T-cell (primary cell): ENCODE results near the gene AHRR. TPM values are rescaled to one million over a fixed set of nuclear protein-coding genes. Genes with fewer than 3 reads are reported as not detected.

Experiments used
- ATAC-seq, 4 experiments: fragments of 200-7000 bp in 3 of 4; fragments of 150-1000 bp in 1 of 4; cut with Tn5 transposase; replicated peaks in 1 of 4; 1 replicate in 3 of 4; 2 replicates in 1 of 4; pipeline ENCODE4 v1.10.0; 2021; ENCODE audit warnings: moderate library complexity in 3 of 4, mild to moderate bottlenecking in 2 of 4, moderate number of reproducible peaks in 1 of 4
- CTCF ChIA-PET, 2 donors: fragments of 300-600 bp; sonication (Branson Sonifier 250); formaldehyde crosslinking; loops; one replicate each; lab custom pipeline; 2022; ENCODE audit warnings: antibody characterized with exemption in 2 of 2; lab: Charles Lee
- POLR2A ChIA-PET, 2 donors: fragments of 300-600 bp; sonication (Branson Sonifier 250); formaldehyde crosslinking; loops; one replicate each; lab custom pipeline; 2022; ENCODE audit warnings: antibody characterized with exemption in 2 of 2; lab: Charles Lee
- DNase-seq, 35 experiments: peaks; one replicate each; pipeline versions ENCODE4 v3.0.0 to v3.0.0-alpha.2; 2013 to 2023
- H3K27ac ChIP-seq: one replicate; pipeline ENCODE4 v1.5.1; 2013; ENCODE audit warnings: low read length
- H3K27me3 ChIP-seq, 2 experiments: replicated peaks in 1 of 2; 1 replicate in 1 of 2; 2 replicates in 1 of 2; pipeline versions ENCODE4 v1.6.1 to v1.7.0; 2013; ENCODE audit warnings: low read length in 1 of 2, mixed read lengths in 1 of 2; ENCODE audit not compliant: control insufficient read depth in 2 of 2, insufficient read depth in 2 of 2; ENCODE audit errors: extremely low read depth in 1 of 2
- H3K36me3 ChIP-seq, 2 donors: 1 replicate in 1 of 2; 2 replicates in 1 of 2; pipeline versions ENCODE4 v1.6.1 to v1.7.0; 2013; ENCODE audit warnings: low read length in 1 of 2; ENCODE audit not compliant: control insufficient read depth in 2 of 2, insufficient read depth in 1 of 2; ENCODE audit errors: extremely low read depth in 1 of 2
- H3K4me1 ChIP-seq, 2 experiments: 1 replicate in 1 of 2; 2 replicates in 1 of 2; pipeline versions ENCODE4 v1.6.1 to v1.7.0; 2013; ENCODE audit warnings: low read length in 2 of 2, mixed read lengths in 1 of 2; ENCODE audit not compliant: insufficient read depth in 2 of 2, control insufficient read depth in 1 of 2; ENCODE audit errors: extremely low read depth in 1 of 2
- H3K4me3 ChIP-seq, 2 donors: 1 replicate in 1 of 2; 2 replicates in 1 of 2; pipeline versions ENCODE4 v1.5.1 to v1.7.0; 2013; ENCODE audit warnings: mild to moderate bottlenecking in 2 of 2, low read length in 1 of 2, moderate library complexity in 1 of 2; ENCODE audit not compliant: control insufficient read depth in 1 of 2; ENCODE audit errors: extremely low read depth in 1 of 2
- H3K9me3 ChIP-seq: 2 replicates; pipeline ENCODE4 v1.7.0; 2013
- H3K27ac Mint-ChIP-seq, 2 donors: one replicate each; pipeline ENCODE4 v1.8.0; 2020 to 2021; ENCODE audit warnings: mild to moderate bottlenecking in 2 of 2, mixed read lengths in 2 of 2
- H3K27me3 Mint-ChIP-seq, 2 donors: one replicate each; pipeline ENCODE4 v1.8.0; 2021 to 2022; ENCODE audit warnings: mixed read lengths in 2 of 2
- H3K36me3 Mint-ChIP-seq: one replicate; pipeline ENCODE4 v1.8.0; 2021; ENCODE audit warnings: mixed read lengths
- H3K4me1 Mint-ChIP-seq, 3 donors: one replicate each; pipeline ENCODE4 v1.8.0; 2020 to 2022; ENCODE audit warnings: mixed read lengths in 3 of 3, mild to moderate bottlenecking in 1 of 3
- H3K4me3 Mint-ChIP-seq, 3 donors: one replicate each; pipeline ENCODE4 v1.8.0; 2020 to 2022; ENCODE audit warnings: mild to moderate bottlenecking in 3 of 3, mixed read lengths in 3 of 3, moderate library complexity in 3 of 3
- H3K9me3 Mint-ChIP-seq, 3 donors: one replicate each; pipeline ENCODE4 v1.8.0; 2020 to 2022; ENCODE audit warnings: mixed read lengths in 3 of 3
- WGBS: methylation state at CpG from one replicate; pipeline ENCODE4 v1.1.5; 2013; ENCODE audit warnings: missing lambda C conversion rate; ENCODE audit not compliant: insufficient coverage; 5-methylcytosine and 5-hydroxymethylcytosine counted together
- total RNA-seq, 35 experiments: library from RNA in 6 of 35; stranded (reverse) in 6 of 35; fragments of 120-200 nt in 1 of 35; gene quantifications; one replicate each; pipeline versions ENCODE4 v1.2.1 to v1.2.4 and lab custom pipeline; 2013 to 2026

The AHRR gene
- total RNA-seq, 5 donors from 2014 or later (not counting 1 experiment from before 2014, with no cell fraction given) = 0.55 to 13.5 (median 3.4) TPM

DNA sequence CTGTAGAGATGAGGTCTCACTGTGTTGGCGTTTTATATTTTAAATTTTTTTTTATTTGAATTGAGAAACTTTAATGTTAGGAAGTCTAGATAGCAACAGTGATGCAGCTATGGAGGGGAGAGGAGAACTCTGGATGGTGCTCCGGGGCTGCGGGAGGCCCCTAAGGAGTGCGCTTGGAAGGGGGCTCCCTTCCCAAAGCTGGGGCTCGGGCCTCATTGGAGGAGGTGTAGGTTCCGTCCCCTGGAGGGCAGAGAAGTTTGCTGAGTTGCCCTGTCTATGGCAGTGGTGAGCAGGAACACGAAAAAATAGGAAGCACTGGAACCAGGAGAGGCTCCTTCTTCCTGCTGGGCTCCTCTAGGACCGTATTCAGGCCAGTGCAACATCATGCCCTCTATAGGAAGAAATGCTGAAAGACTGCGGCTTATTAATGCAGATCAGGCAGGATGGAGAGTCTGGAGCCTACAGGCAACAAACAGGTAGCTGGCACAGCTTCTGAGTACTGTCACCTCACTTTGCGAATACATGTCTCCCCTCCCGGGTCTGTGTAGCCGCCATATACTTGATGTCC is 16.1 kb downstream of the AHRR start:
- no peaks in the 10 kb centered on the region for H3K9me3 ChIP-seq
- CTCF ChIA-PET = interaction anchor here in 1 of 2 donors (1.4 kb wide), 1 partner anchor 13 kb away, joined by 4 read pairs; no protein-coding TSS in a partner anchor
- H3K4me3 ChIP-seq = no peak overlapping the region
- ATAC-seq = no peak
- H3K4me1 ChIP-seq = peaks cover 0 to 12% of the 10 kb centered on the region in 2 experiments
- Mint-ChIP-seq H3K36me3 (no peaks in the 10 kb centered on the region), H3K9me3 (no peaks in the 10 kb centered on the region), H3K4me1 (peaks cover 8 to 29% (median 11%) of the 10 kb centered on the region in 3 donors), H3K27ac (no peak overlapping the region), H3K27me3 (peaks cover 1 to 14% of the 10 kb centered on the region in 2 donors), H3K4me3 (no peak overlapping the region)
- no peak for DNase-seq
- H3K27me3 ChIP-seq = peaks cover 0 to 14% of the 10 kb centered on the region in 2 experiments
- POLR2A ChIA-PET = no interaction called here
- 90% methylated on average over 9 of the region's 12 CpGs for WGBS
- H3K27ac ChIP-seq = no peak overlapping the region
- H3K36me3 ChIP-seq = no peaks in the 10 kb centered on the region

GRCh38 chr5:342501-343460 is 21.3 kb downstream of the AHRR start:
- peak overlapping the region; percentile 26 to 76 (median 55) for H3K4me3 Mint-ChIP-seq
- ATAC-seq (no peak), DNase-seq (no peak)
- H3K4me3 ChIP-seq = no peak overlapping the region
- POLR2A ChIA-PET = no interaction called here
- peak overlapping the region in 1 of 2 donors; percentile 25 for H3K27ac Mint-ChIP-seq
- WGBS = 98% methylated on average over 24 of the region's 27 CpGs
- H3K36me3 Mint-ChIP-seq = no peaks in the 10 kb centered on the region
- H3K27ac ChIP-seq = no peak overlapping the region
- H3K27me3 ChIP-seq = peaks cover 0 to 26% of the 10 kb centered on the region in 2 experiments
- H3K9me3 Mint-ChIP-seq = no peaks in the 10 kb centered on the region
- no peaks in the 10 kb centered on the region for H3K9me3 ChIP-seq
- peaks cover 5 to 19% (median 5%) of the 10 kb centered on the region in 3 donors for H3K4me1 Mint-ChIP-seq
- no peaks in the 10 kb centered on the region for H3K36me3 ChIP-seq
- peaks cover 7 to 17% of the 10 kb centered on the region in 2 experiments for H3K4me1 ChIP-seq
- peaks cover 8 to 25% of the 10 kb centered on the region in 2 donors for H3K27me3 Mint-ChIP-seq
- CTCF ChIA-PET = no interaction called here

DNA sequence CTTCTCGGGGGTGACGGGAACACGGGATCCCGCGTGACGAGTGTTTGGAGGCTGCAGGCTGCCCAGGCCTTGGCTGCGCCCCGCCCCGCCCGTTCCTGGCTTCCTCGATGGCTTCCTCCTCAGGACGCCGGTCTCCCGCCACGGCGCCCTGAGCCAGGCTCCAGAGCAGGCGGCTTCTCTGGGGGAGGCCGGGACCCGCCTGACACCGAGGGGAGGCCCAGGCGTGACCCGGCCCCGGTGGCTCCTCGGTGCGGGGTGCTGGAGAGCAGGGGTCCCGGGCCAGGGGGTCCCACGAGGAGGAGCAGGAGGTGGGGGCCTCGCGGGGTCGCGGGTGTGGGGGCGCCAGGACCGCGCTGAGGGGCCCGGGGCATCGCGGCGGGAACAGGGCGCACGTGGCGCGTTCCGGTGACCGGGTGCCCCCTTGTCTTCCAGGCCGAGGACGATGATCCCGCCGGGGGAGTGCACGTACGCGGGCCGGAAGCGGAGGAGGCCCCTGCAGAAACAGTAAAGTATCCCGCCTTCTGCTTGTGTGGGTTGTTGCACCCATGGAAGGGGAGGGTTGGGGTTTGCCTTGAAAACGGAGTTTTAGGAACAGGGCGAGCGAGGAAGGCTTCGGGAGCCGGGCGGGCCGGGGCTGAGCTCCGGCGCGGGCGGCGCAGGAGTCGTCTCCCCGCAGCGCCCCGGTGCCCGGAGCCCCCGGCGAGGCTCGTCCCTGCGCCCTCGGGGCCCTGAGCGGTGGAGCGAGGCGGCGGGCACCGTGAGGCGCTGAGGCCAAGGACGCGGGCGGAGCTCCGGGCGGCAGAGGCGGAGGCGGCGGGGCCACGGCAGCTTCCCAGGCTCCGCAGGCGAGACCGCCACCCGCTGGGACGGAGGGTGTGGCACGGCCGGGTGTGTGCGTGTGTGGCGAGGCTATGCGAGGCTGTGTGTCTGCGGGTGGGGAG is 22.2 kb downstream of the AHRR start:
- Histone ChIP-seq H3K36me3 (no peaks in the 10 kb centered on the region), H3K4me3 (peak overlapping the region in 1 of 2 donors; percentile 19), H3K4me1 (peaks cover 7 to 17% of the 10 kb centered on the region in 2 experiments), H3K9me3 (no peaks in the 10 kb centered on the region), H3K27ac (no peak overlapping the region), H3K27me3 (peaks cover 0 to 33% of the 10 kb centered on the region in 2 experiments)
- peaks cover 14 to 31% of the 10 kb centered on the region in 2 donors for H3K27me3 Mint-ChIP-seq
- peak overlapping the region; percentile 62 to 76 (median 72) for H3K4me3 Mint-ChIP-seq
- ChIA-PET POLR2A (no interaction called here), CTCF (no interaction called here)
- no peaks in the 10 kb centered on the region for H3K9me3 Mint-ChIP-seq
- WGBS = 31% methylated on average over 91 of the region's 102 CpGs
- no peak overlapping the region for H3K27ac Mint-ChIP-seq
- ATAC-seq (peak; percentile 69 to 88 (median 80)), DNase-seq (peak in 27 of 35 experiments; percentile 6 to 63 (median 26))
- peaks cover 5 to 19% (median 5%) of the 10 kb centered on the region in 3 donors for H3K4me1 Mint-ChIP-seq
- H3K36me3 Mint-ChIP-seq = no peaks in the 10 kb centered on the region

DNA sequence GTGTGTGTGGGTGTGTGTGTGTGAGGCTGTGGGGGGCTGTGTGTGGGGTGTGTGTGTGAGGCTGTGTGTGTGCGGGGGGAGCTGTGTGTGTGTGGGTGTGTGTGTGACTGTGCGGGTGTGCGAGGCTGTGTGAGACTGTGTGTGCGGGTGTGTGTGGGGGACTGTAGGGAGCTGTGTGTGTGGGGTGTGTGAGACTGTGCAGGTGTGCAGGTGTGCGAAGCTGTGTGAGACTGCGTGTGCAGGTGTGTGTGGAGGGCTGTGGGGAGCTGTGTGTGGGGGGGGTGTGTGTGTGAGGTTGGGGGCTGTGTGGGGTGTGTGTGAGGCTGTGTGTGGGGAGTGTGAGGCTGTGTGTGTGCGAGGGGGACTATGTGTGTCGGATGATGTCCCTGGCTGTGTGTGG is 23.2 kb downstream of the AHRR start:
- Mint-ChIP-seq H3K4me1 (peaks cover 5 to 19% (median 5%) of the 10 kb centered on the region in 3 donors), H3K4me3 (no peak overlapping the region), H3K27ac (no peak overlapping the region), H3K27me3 (peaks cover 17 to 38% of the 10 kb centered on the region in 2 donors), H3K36me3 (no peaks in the 10 kb centered on the region), H3K9me3 (no peaks in the 10 kb centered on the region)
- ChIA-PET POLR2A (no interaction called here), CTCF (no interaction called here)
- H3K4me1 ChIP-seq = peaks cover 7 to 17% of the 10 kb centered on the region in 2 experiments
- WGBS = 94% methylated on average over 7 of the region's 8 CpGs
- DNase-seq = no peak
- peaks cover 0 to 33% of the 10 kb centered on the region in 2 experiments for H3K27me3 ChIP-seq
- no peaks in the 10 kb centered on the region for H3K9me3 ChIP-seq
- H3K4me3 ChIP-seq = no peak overlapping the region
- no peaks in the 10 kb centered on the region for H3K36me3 ChIP-seq
- no peak for ATAC-seq
- H3K27ac ChIP-seq = no peak overlapping the region

DNA sequence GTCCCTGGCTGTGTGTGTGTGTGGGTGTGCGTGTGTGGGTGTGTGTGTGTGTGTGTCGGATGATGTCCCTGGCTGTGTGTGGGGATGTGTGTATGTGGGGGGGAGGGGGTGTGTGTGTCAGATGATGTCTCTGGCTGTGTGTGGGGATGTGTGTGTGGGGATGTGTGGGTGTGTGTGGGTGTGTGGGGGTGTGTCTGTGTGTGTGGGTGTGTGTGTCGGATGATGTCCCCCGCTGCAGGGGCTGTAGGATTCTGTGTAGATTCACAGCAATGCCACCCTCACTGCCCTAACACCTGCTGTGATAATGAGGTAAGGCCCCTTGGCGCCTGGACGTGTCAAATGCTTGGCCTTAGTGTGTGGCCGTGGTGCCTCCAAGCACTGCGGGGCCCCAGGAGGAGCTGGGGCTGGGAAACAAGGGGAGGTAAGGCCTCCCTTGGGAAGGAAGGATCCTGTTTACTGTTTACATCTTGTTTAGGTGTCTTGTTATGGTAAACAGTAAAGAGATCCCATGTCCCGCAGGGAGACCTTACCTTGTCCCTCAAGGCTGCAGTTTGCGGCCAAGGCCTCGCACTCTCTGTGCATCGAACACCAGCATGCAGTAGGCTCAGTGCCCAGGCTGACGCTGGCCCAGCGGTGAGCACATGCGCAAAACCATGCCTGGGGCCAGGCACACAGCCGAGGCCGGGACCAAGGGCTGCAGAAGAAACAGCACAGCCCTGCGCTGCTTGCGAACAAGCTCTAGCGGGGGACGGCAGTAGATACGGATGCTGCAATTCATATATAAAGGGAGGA is 24.1 kb downstream of the AHRR start:
- POLR2A ChIA-PET = no interaction called here
- Histone ChIP-seq H3K4me3 (no peak overlapping the region), H3K4me1 (peaks cover 7 to 17% of the 10 kb centered on the region in 2 experiments), H3K27ac (no peak overlapping the region), H3K9me3 (no peaks in the 10 kb centered on the region), H3K36me3 (no peaks in the 10 kb centered on the region), H3K27me3 (peaks cover 0 to 37% of the 10 kb centered on the region in 2 experiments)
- Mint-ChIP-seq H3K27me3 (peaks cover 22 to 48% of the 10 kb centered on the region in 2 donors), H3K4me1 (peaks cover 5 to 19% (median 5%) of the 10 kb centered on the region in 3 donors), H3K36me3 (no peaks in the 10 kb centered on the region), H3K9me3 (no peaks in the 10 kb centered on the region), H3K4me3 (peak overlapping the region in 2 of 3 donors; percentile 13 to 43), H3K27ac (no peak overlapping the region)
- ATAC-seq = no peak
- WGBS = 71% methylated on average over 18 of the region's 22 CpGs
- CTCF ChIA-PET = no interaction called here
- DNase-seq = no peak
